ENCODE measurements around the gene ZNF714.

Gene ZNF714

DNA sequence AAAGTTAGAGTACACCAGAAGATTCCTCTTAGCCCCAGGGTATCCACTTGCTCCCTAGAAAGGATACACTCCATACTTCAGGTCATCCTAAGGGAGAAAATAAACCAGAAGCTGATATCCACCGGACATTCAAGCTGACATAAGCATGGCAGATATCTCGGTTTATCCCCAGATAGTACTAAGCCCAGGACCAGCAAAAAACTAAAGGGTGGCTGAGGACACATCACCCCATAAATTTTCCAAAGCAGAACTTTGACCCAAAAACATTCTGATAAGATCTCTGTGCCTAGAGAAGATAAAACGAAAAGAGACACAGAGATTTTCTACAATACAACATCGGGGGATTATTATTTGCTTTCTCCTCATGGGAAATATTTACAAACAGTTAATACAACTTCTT lies 45.9 kb downstream of the ZNF714 start:
- H3K79me2 ChIP-seq (ENCODE audit: insufficient read depth, low read length), result no peaks in the 10 kb centered on the region
- no peaks in the 10 kb centered on the region for H3K9me3 ChIP-seq (ENCODE audit: insufficient read depth, low read length)
- H4K20me1 ChIP-seq (ENCODE audit: low read depth, low read length), result no peaks in the 10 kb centered on the region
- H3F3A ChIP-seq (ENCODE audit: insufficient read depth), result no peaks in the 10 kb centered on the region
- no peak overlapping the region for H2AFZ ChIP-seq (ENCODE audit: low read depth, low read length, severe bottlenecking)
- H3K36me3 ChIP-seq (ENCODE audit: low read length), result 0 out of 2 replicates have a peak, but pooled peaks cover 2% of the 10 kb centered on the region
- TF ChIP-seq CTCF (IDR thresholded peaks at IDR 0.05; ENCODE audit: insufficient read depth, low read length, poor library complexity, severe bottlenecking) (no peak), EZH2phosphoT487 (conservative IDR thresholded peaks at IDR 0.05; ENCODE audit: low read length) (no peak)
- H3K9me2 ChIP-seq (replicated peaks; ENCODE audit: insufficient read depth, low read length), result no peaks in the 10 kb centered on the region
- no peak overlapping the region for H3K4me2 ChIP-seq (ENCODE audit: low read depth, low read length, poor library complexity, severe bottlenecking)
- H3K27me3 ChIP-seq (ENCODE audit: low read length), result no peaks in the 10 kb centered on the region
- no peak overlapping the region for H3K9ac ChIP-seq (ENCODE audit: low read length)
- no peak overlapping the region for H3K27ac ChIP-seq (ENCODE audit: low read depth, low read length)
- H3K4me3 ChIP-seq (ENCODE audit: insufficient read depth, low read length, poor library complexity, severe bottlenecking), result no peak overlapping the region

- TF ChIP-seq EZH2phosphoT487 (conservative IDR thresholded peaks at IDR 0.05; ENCODE audit: low read length) (no peak), CTCF (IDR thresholded peaks at IDR 0.05; ENCODE audit: insufficient read depth, low read length, poor library complexity, severe bottlenecking) (no peak)
- Histone ChIP-seq H3K4me3 (ENCODE audit: insufficient read depth, low read length, poor library complexity, severe bottlenecking) (no peak overlapping the region), H3K9me2 (replicated peaks; ENCODE audit: insufficient read depth, low read length) (no peaks in the 10 kb centered on the region), H3F3A (ENCODE audit: insufficient read depth) (no peaks in the 10 kb centered on the region), H3K27ac (ENCODE audit: low read depth, low read length) (no peak overlapping the region), H3K36me3 (ENCODE audit: low read length) (0 out of 2 replicates have a peak, but pooled peaks cover 2% of the 10 kb centered on the region), H4K20me1 (ENCODE audit: low read depth, low read length) (no peaks in the 10 kb centered on the region), H2AFZ (ENCODE audit: low read depth, low read length, severe bottlenecking) (no peak overlapping the region), H3K4me2 (ENCODE audit: low read depth, low read length, poor library complexity, severe bottlenecking) (no peak overlapping the region), H3K9me3 (ENCODE audit: insufficient read depth, low read length) (no peaks in the 10 kb centered on the region), H3K27me3 (ENCODE audit: low read length) (no peaks in the 10 kb centered on the region), H3K79me2 (ENCODE audit: insufficient read depth, low read length) (no peaks in the 10 kb centered on the region), H3K9ac (ENCODE audit: low read length) (no peak overlapping the region)
Measured at GRCh38 chr19:21128901-21129698, 47.1 kb downstream of the ZNF714 start.

GRCh38 chr19:21130097-21130775 lies 48.2 kb downstream of the ZNF714 start:
- Histone ChIP-seq H3F3A (ENCODE audit: insufficient read depth) (no peaks in the 10 kb centered on the region), H4K20me1 (ENCODE audit: low read depth, low read length) (no peaks in the 10 kb centered on the region), H3K4me2 (ENCODE audit: low read depth, low read length, poor library complexity, severe bottlenecking) (no peak overlapping the region), H3K27ac (ENCODE audit: low read depth, low read length) (no peak overlapping the region), H3K9me2 (replicated peaks; ENCODE audit: insufficient read depth, low read length) (no peaks in the 10 kb centered on the region), H3K4me3 (ENCODE audit: insufficient read depth, low read length, poor library complexity, severe bottlenecking) (no peak overlapping the region), H3K9ac (ENCODE audit: low read length) (no peak overlapping the region), H2AFZ (ENCODE audit: low read depth, low read length, severe bottlenecking) (no peak overlapping the region), H3K27me3 (ENCODE audit: low read length) (no peaks in the 10 kb centered on the region), H3K36me3 (ENCODE audit: low read length) (no peaks in the 10 kb centered on the region), H3K79me2 (ENCODE audit: insufficient read depth, low read length) (no peaks in the 10 kb centered on the region), H3K9me3 (ENCODE audit: insufficient read depth, low read length) (no peaks in the 10 kb centered on the region)
- TF ChIP-seq EZH2phosphoT487 (conservative IDR thresholded peaks at IDR 0.05; ENCODE audit: low read length), result no peak
- no peak for TF ChIP-seq CTCF (IDR thresholded peaks at IDR 0.05; ENCODE audit: insufficient read depth, low read length, poor library complexity, severe bottlenecking)

Measured in SU-DHL-6 (cell line).